Stimulated activated CD8-positive, alpha-beta memory T cell treated with anti-CD3 and anti-CD28 coated beads, Interleukin-15, amount 100 ng/mL, for 48 hours (primary cell): ENCODE results near the gene DPYSL4.
A peak's percentile ranks its signal among the peaks of the same experiment; 100 is the strongest.
"Not testable (repeated sequence)": the region's sequence is repeated elsewhere in the genome, so short reads cannot be mapped to it uniquely, and the experiment has no call there.

Experiments
- DNase-seq, 2 donors: peaks; one replicate each; pipeline ENCODE4 v3.0.0-alpha.2; 2020; ENCODE audit warnings: low read depth in 2 of 2

Gene DPYSL4

DNA sequence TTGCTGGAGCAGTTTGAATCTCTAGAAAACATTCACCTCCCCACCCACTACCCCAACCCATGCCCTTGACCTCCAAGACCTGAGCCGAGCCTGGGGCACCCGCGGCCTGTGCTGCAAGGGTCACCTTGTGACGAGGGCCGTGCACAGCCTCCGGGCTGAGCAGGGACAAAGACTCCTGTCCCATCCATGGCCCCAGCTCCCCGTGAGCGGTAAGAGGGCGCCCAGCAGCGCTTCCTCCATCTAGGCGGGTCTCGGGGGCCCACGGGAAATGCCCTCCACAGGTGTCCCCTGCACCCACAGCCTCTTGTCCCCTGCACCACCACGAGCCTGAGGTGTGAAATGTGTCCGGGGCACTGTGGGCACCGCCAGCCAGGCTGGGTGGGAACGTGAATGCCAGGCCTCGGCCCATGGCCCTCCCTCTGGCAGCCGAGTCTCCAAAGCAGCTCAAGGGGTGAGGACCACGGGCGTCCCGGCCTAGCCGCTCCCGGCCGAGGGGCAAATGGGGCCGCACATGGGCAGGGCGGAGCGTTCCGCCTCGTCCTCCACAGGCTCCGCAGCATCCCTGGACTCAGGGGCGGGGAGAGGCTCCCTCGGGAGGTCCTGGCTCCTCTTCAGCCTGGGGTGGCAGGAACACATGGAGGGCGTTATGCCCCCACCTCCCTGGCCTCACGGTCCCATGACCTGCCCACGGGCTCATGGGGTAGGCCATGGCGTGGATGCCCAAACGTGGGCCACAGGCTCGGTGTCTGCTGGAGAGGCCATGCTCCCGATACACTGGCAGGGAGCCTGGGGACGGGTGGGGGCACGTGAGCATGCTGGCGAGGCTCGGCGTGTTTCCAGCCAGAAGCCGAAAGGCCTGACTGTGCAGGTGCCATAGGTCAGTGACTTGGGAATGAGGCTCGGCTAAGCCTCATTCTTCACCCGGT, 21.1 kb downstream of the DPYSL4 start:
- DNase-seq: no peak

DNA sequence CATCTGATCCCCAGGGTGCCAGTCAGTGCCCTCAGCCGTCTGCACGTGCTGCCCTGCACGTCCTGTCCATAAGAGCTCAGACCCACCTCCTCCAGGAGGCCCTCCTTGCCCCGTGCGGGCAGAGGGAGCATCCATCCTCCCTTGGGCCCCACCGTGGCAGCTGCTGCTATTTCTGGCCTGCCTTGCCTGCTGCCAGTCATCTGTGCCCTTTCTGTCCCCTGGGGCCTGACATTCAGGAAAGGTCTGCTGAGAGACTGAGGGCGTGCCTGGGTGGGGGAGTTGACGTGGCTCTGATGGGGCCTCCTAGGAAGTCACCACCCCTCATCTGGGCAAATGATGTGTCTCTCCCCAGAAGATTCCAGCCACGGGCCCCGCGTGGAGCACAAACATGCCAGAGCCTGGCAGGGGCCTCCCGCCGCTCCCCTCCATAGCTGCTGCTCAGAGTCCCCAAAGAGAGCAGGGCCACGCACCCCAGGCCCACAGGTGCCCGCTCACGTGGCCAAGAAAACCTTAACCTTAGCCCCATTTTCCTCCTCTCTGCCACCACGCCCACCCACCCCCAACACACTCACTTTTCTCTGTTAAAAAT, 21.8 kb downstream of the DPYSL4 start:
- DNase-seq: no peak

DNA sequence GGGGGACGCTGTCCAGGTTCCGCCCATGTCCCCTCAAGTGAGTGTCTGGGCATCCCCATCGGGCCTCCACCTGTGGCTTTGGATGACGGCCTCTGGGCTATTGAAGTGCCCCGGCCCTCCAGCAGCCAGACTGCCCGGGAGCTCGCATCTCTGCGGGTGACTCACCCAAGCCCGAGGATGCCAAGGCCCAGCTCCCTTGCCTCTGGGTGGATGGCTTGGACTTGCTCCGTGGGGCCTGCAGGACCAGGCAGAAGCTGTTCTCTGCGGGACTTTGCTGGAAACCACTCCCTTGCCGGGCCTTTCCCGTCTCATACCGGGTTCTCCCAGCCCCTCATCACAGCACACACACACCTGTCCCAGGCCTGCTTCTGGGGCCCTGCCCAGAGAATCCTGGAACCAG, 22.4 kb downstream of the DPYSL4 start:
- no peak for DNase-seq

DNA sequence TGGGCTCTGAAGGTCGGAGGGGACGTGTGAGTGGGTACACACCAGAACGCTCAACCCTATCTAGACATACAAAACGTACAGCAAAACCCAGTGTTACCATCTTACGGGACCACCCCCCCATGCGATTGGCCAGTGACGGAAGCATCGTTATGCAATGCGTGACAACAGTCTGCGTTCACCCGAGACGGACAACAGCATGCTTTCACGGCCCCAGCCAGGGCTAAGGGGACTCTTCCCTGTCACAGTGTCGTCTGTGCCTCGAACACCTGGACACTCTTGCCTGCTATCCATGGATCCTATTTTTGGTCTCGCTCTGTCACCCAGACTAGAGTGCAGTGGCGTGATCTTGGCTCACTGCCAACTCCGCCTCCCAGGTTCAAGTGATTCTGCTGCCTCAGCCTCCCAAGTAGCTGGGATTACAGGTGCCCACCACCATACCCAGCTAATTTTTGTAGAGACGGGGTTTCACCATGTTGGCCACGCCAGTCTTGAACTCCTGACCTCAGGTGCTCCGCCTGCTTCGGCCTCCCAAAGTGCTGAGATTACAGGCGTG, 23.3 kb downstream of the DPYSL4 start:
- no peak for DNase-seq

DNA sequence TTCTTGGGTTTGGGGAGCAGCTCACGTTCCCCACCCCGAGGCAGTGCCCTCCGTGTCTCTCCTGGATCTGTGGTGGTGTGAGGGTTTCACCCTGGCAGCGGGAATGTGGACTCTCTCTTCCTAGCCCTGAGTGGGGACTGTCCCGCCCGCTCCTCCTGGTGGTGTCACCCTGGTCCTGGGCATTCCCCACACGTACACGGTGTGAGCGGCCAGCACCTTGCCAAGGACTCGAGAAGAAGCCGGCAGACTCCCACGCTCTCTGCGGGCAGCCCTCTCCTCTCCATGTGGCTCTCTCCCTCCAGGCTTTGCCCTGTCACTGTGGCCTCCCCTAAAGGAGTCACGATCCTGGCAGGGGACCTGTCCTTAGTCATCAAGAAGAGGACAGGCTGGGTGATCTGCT, 24.0 kb downstream of the DPYSL4 start:
- no peak for DNase-seq

DNA sequence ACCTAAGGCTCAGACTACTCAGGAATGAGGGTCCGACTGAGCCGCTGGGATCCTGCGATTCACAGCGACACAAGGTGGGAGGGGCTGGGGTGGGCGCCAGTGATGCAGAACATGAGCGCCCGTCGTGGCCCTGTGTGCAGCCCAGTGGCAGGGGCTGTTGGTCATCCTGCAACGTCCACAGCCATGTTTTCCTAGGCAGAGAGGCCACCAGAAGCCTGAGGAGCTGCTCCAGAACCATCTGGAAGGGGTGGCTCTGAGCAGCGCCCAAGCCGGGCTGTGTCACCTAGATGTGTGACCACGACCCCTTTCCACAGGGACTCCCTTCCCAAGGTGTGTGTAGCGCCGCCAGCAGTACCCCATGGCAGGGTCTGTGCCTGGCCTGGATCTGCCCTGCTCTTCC, 24.5 kb downstream of the DPYSL4 start:
- no peak for DNase-seq

DNA sequence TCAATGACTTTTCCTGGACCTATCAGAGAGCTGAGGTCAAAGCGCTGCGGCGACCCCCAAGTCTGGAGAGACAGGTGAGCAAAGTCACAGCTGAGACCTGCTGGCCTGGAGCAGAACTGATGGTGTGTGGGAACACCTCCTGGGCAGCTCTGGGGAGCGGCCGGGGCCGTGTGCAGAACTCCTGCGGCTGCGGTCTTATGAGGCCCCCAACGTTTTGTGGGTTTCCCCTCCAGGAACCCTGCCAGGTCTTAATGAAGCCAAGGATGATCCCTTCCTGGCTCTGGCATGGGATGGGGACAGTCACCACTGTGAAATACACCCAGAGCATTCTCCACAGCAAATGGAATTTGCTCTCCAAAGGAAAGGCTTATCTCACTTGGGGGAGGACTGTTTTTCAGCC, 26.1 kb downstream of the DPYSL4 start:
- no peak for DNase-seq

DNA sequence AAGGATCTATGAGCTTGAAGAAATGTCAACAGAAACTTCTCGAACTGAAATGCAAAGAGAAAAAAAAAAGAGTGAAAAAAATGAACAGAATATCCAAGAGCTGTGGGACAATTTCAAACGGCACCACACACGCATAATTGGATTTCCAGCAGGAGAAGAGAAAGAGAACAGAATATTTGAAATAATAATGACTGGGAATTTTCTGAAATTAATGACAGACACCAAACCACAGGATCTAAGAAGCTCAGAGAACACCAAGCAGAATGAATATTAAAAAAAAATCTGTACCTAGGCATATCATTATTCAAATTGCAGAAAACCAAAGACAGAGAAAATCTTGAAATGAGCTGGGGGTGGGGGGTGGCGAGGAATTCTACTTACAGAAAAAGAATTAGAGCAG, 27.2 kb downstream of the DPYSL4 start:
- no peak for DNase-seq

DNA sequence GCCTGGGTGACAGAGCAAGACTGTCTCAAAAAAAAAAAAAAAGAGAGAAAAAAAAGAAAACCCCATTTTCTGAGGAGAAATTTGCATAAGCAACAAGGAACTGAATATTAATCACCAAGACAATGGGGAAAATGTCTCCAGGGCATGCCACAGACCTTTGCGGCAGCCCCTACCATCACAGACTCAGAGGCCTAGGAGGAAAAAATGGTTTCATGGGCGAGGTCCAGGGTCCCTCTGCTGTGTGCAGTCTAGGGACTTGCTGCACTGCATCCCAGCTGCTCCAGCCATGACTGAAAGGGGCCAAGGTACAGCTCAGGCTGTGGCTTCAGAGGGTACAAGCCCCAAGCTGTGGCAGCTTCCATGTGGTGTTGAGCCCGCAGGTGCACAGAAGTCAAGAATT, 29.7 kb downstream of the DPYSL4 start:
- DNase-seq: not testable (repeated sequence)

DNA sequence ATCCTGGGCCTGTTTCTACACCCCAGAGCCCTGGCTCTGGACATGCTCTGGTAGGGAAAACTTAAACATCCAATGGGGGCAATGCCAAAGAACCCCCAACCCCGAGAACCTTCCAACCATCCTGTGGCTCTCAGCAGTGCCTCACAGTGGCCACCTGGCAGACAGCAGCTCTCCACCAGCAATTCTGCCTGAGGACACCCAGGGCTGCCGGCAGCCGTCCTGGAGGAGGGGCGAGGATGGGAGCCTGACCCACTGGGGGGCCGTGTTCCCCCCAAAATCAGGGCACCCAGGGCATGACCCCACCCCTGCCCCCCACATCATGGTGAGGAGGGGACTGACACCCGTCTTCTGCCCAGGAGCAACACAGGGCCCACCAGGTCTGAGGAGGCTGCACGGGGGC, 32.7 kb downstream of the DPYSL4 start:
- no peak for DNase-seq

DNA sequence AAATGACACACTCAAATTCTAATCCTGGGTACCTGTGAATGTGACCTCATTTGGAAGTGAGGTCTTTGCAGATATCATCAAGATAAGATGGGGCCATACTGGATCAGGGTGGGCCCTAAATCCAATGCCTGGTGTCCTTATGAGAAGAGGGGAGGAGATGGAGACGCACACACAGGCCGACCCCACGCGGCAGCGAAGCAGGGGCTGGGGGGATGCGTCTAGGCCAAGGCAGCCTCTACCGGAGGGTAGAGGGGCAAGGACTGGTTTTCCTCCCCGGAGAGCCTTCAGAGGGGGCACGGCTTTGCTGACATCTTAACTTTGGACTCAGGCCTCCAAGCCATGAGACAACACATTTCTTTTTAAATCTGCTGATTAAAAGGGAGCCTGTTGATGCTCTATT, 33.3 kb downstream of the DPYSL4 start:
- DNase-seq: no peak

DNA sequence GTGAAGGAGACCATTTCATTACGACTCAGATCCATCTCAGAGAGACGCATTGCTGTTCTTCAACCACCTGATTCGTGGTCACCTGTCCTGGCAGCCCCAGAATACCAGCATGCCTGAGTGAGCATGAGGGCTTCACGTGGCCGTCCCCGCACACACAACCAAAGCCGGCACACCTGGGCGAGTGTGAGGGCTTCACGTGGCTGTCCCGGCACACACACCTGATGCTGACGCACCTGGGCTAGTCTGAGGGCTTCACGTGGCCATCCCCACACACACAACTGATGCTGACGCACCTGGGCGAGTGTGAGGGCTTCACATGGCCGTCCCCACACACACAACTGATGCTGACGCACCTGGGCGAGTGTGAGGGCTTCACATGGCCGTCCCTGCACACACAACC, 34.2 kb downstream of the DPYSL4 start:
- DNase-seq: not testable (repeated sequence)

DNA sequence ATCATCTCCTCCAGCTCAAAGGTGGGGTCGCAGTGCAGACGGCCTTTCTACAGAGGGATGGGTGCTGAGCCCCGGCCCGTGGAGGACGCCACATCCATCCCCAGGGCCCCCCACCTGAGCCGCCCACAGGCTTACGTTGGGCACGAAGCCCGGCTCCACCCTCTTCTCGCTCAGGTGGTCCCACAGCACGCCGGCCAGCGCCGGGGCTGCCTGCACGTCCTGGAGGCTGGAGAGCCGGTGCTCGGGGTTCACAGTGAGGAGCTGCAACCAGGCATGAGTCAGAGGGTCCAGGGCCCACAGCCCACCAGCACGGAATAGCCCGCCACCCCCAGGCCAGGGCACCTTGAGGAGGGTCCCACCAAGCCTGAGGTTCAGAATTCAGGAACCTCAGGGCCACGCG, 36.0 kb downstream of the DPYSL4 start:
- DNase-seq: no peak

DNA sequence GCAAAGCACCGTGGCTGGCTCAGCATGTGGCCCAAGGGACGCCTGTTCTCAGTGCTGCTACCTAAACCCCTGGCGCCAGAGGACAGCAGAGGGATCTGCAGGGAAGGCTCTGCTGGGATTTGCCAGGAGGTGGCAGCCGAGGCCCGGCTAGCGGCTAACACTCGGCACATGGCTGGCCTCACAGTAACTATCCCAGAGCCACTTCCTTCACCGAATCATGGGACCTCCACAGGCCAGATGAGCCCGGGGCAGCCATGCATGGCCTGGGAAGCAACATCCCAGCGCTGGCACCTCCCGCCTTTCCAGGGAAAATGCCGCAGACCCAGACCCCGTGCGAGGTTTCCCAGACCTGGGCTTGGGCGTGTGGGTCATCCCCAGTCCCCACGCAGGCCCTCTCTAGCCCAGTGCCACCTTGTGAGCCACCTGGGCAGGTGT, 36.4 kb downstream of the DPYSL4 start:
- DNase-seq: peak; percentile 36 to 52

DNA sequence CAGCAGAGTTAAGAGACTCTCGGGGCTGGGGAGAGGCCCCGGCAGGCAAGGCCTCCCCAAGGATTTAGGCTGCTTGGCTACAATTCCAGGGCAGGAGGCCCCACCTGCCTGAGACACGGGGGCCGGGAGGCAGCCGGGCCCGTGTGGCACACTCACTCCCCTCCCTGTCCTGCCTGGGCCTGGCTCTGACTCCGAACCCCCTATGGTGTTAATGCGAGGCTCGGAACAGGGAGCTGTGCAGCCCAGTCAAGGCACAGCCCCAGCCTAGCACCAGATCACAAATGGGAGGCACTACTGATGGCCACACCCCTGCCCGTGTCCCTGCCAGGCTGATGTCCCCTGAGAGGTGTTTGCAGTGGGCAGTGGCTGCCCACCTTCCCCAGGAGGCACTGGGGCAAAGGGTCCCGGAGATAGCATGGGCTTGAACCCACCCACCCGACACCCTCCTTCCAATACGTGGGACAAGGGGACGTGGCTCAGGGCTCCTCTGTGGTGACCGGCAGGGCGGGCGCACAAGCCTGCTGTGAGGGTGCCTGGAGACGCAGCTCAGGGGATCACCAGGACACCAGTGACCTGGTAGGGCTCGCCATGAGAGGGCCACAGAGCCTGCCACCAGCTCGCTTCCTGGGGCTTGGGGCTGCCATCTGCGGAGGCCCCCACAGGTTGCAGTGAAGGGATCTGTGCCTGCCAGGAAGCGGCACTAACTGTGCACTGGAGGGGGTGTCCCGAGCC, 37.0 kb downstream of the DPYSL4 start:
- no peak for DNase-seq

DNA sequence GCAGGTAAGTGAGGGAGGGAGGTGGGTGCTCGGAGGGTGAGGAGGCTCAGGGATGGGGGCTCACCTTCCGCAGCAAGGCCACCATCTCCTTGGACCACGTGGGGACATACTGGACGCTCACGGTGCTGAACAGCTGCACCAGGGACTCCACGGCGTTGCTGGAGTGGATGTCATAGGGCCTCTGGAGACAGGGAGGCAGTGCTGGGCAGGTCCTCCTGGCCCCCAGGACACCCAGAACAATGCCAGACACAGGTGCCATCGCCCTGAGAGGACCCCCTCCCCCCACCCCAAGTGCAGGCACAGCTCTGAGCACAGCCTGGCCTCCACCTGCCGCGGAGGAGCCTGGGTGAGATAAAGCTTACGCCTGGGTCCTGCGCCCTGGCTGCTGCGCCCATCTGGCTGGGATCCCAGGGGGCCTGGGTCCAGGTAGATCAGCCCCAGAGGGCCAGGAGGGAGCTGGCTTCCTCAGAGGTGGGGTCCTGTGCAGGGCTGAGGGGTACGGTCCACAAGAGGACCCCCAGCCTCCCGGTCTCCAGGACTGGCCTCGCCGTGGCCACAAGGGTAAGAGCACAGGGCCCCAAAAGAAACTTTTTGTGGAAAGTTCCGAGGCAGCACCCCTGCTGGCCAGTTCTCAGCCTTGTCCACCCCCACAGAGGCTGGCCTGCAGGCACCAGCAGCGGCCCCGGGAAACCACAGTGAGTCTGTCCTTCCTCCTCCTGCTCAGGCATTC, 37.8 kb downstream of the DPYSL4 start:
- no peak for DNase-seq

DNA sequence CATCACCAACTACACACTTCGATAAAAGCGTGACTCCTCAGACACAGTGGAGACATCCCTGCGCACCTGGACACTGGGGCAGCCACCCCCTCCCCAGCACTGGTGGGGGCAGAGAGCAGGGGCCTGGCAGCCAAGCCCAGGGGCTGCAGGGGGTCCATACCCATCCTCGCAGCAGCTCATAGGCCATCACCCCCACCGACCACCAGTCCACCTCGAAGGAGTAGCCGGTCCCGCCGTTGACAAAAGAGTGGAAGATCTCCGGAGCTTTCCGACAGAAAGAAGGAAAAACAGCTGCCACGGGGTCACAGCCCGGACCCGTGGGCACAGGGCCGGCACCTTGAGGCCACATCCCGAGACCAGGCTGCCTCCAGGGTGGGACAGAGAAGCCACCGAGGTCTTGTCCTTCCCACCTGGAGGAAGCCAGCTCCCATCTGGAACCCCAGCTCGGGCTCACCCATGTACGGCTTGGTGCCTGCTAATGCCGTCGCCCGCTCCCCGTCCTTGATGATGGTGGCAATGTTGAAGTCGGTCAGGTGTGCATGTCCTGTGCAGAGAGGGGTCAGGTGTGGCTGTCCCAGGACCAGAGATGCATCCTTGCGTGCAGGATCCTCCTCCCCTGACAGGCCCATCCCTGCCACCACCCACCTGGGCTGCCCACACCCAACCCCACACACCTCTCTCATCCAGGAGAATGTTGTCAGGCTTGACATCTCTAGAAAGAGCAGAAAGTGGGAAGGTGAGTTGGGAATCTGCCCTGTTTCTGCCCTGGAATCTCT, 38.5 kb downstream of the DPYSL4 start:
- no peak for DNase-seq

DNA sequence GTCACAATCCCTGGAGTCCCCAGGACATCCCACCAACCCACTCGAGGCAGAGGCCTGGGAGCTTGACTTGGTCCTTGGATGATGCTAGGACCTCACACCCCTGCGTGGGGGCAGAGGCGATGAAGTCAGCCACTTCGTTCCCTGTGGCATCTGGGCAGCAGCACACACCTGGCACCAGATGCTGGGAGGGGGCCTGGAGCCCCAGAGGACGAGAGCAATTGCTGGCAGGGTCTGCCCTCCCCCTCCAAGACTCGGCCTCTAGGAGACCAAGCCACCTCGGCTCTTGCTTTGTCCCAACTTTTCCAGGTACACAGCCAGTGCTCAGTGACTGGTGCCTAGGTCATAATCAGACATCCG, 39.1 kb downstream of the DPYSL4 start:
- no peak for DNase-seq

DNA sequence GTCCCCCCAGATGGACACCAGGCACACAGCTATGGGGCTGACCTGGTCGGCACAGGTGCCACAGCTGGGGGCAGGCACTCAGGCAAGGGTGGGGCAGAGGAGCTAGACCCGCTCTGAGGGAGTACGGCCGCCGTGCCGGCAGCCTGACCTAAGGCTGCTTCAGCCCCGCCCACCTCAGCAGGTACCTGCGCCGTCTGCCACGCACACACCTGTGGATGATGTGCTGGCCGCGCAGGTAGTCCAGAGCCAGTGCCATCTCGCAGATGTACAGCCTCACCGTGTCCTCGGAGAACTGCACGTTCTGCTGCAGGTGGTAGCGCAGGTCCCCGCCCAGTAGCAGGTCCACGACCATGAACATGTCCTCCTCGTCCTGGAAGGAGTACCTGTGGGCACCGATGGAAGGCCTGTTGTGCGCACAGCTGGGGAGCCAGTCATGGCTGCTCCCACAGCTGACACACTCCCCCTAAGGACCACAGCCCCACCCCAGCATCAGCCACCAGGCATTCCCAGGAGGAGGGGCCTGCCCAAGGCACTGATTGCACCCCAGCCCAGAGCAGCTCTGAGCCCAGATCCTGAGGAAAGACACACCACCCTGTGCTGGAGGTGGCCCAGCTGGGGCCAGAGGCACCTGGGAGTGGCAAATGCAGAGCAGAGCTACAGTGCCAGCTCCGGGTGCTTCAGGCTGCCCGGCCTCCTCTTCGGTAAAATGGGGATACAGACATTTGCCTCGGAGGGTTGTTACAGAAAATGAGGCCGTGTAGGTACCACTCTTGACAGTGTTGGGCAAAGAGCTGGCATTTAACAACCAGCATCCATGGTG, 40.0 kb downstream of the DPYSL4 start:
- no peak for DNase-seq

DNA sequence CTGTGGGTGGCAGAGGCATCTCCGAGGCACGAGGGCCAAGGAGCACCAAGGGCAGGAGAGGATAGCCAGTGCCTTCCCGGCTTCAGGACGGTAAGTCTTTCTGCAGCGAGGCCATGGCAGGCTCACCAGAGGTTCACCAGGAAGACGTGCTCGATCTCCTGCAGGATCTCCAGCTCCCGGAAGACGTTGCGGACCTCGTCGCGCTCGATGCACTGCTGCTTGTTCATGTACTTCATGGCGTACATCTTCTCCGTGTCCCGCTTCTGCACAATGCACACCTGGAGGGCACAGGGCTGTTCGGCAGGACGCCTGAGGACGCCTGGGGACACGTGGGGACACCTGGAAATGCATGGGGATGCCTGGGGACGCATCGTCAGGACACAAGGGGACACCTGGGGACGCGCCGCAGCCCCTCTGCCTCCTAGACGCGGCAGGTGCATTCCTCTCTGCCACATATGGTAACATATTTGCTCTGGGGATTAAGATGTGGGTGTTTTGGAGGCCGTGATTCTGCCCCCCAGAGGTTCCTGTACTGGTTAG, 41.2 kb downstream of the DPYSL4 start:
- DNase-seq: no peak
